CD4-positive, alpha-beta T cell treated with Interleukin-15 for 4 hours (primary cell): ENCODE results near the gene FAM167B.

Experiments
- DNase-seq: peaks from one replicate; pipeline ENCODE4 v3.0.0-alpha.2; 2020; ENCODE audit warnings: low spot score

The FAM167B gene

GRCh38 chr1:32223683-32224082 lies 23.3 kb upstream of the FAM167B start:
- no peak for DNase-seq

- DNase-seq: no peak
Observed at GRCh38 chr1:32224285-32224684, 22.7 kb upstream of the FAM167B start.

GRCh38 chr1:32228771-32229170 lies 18.3 kb upstream of the FAM167B start:
- DNase-seq: no peak

- no peak for DNase-seq
Observed at GRCh38 chr1:32231843-32232432, 15.1 kb upstream of the FAM167B start.

- no peak for DNase-seq
Observed at GRCh38 chr1:32232558-32233304, 14.3 kb upstream of the FAM167B start.

- no peak for DNase-seq
Observed at GRCh38 chr1:32234792-32235191, 12.2 kb upstream of the FAM167B start.

- DNase-seq: no peak
Observed at GRCh38 chr1:32239337-32239736, 7.7 kb upstream of the FAM167B start.

- DNase-seq: no peak
Observed at GRCh38 chr1:32239790-32240139, 7.3 kb upstream of the FAM167B start.

GRCh38 chr1:32240140-32240951 lies 6.7 kb upstream of the FAM167B start:
- peak; percentile 53 for DNase-seq

- peak; percentile 38 for DNase-seq
Observed at GRCh38 chr1:32241001-32241763, 5.8 kb upstream of the FAM167B start.

- no peak for DNase-seq
Observed at GRCh38 chr1:32242341-32242851, 4.6 kb upstream of the FAM167B start.

GRCh38 chr1:32247452-32247851 lies 430 bp downstream of the FAM167B start:
- no peak for DNase-seq

- DNase-seq: peak; percentile 79
Observed at GRCh38 chr1:32247983-32248889, 1.2 kb downstream of the FAM167B start.

- DNase-seq: peak; percentile 89
Observed at GRCh38 chr1:32249831-32250525, 3.0 kb downstream of the FAM167B start.

- DNase-seq: no peak
Observed at GRCh38 chr1:32250893-32251716, 4.1 kb downstream of the FAM167B start, which contains the start of gene LCK. LCK (plus strand) TSS chr1:32251265; CDS start chr1:32274330, 23,065 bp downstream.

GRCh38 chr1:32255072-32256071 lies 8.3 kb downstream of the FAM167B start:
- DNase-seq: no peak

GRCh38 chr1:32256473-32257226 lies 9.6 kb downstream of the FAM167B start:
- no peak for DNase-seq

- no peak for DNase-seq
Observed at GRCh38 chr1:32257227-32257508, 10.1 kb downstream of the FAM167B start.
